Measurements from ENCODE around the gene ARHGAP45. TPM values are rescaled to one million over a fixed set of nuclear protein-coding genes. Genes with fewer than 3 reads are reported as not detected.

ARHGAP45 gene
- total and polyA plus RNA-seq, 2 of the 8 experiments (the other 6 are each of a cell fraction or from before 2014, with no cell fraction given), result 31.4 to 41.8 TPM

DNA sequence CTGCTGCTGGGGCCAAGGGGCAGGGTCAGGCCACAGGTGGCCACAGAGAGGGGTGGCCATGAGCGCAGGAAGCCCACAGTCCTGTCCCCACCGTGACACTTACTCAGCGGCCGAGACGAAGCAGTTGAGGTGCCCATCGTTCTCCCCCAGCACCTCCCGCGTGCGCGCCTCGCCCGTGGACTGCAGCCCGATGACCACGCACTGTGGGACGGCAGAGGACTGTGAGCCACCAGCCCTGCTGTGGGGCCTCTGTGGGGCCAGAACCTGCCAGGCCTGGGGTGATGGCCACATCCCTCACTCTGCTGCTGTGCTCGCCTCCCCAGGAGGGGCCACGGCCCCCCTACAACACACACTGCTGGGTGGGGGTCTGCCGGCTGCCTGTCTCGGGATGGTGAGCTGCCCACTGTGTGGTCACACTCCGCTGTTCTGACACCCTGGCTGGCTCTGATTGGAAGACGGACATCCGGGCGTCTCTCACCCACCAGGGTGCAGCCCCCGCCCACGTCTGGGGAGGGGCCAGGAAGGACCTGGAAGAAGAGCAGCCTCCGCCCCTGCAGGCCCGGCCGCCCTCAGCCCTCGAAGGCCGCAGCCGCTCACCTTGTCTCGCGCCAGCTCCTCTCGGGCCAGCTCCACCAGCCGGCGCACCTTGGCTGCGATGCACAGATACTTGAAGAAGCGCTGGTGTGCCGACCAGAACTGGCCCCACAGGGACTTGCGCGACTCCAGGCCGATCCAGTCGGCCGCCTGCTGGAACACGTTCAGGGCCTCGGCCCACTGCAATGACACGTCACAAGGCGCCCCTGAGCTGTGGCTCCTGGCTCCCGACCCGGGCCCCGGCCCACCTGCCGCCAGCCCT, 50.0 kb downstream of the ARHGAP45 start:
- POLR2A ChIA-PET (ENCODE audit: partially characterized antibody), result interaction anchor here (0.8 to 1.4 kb wide), 6 partner anchors 9 to 158 kb away, joined by 3 to 4 read pairs (median 3); partner anchors contain the start of genes FAM174C and GPX4
- no peaks in the 10 kb centered on the region for H3K9me3 ChIP-seq (ENCODE audit: insufficient read depth in 2 of 2, low read depth in 1 of 2, low read length in 1 of 2)
- TF ChIP-seq POLR2A (IDR thresholded peaks at IDR 0.05; ENCODE audit: control extremely low read depth in 1 of 2, low read depth in 2 of 2, low read length in 2 of 2) (no peak), CBX5 (IDR thresholded peaks at IDR 0.05; ENCODE audit: low read depth, low read length) (no peak), TBP (IDR thresholded peaks at IDR 0.05; ENCODE audit: low read depth, low read length) (no peak), TEAD4 (IDR thresholded peaks at IDR 0.05; ENCODE audit: low read depth, low read length) (no peak), NANOG (IDR thresholded peaks at IDR 0.05; ENCODE audit: insufficient read depth, low read depth, low read length, poor library complexity, severe bottlenecking) (no peak), ZNF274 (IDR thresholded peaks at IDR 0.05; ENCODE audit: borderline replicate concordance, extremely low read depth, low read length) (no peak), KDM5A (IDR thresholded peaks at IDR 0.05; ENCODE audit: low read length) (no peak), CEBPB (IDR thresholded peaks at IDR 0.05; ENCODE audit: low read depth, low read length) (no peak), TCF12 (IDR thresholded peaks at IDR 0.05; ENCODE audit: low read depth, low read length) (no peak), KDM4A (IDR thresholded peaks at IDR 0.05; ENCODE audit: low read depth, low read length, severe bottlenecking) (no peak), CREB1 (IDR thresholded peaks at IDR 0.05) (no peak)
- TF ChIP-seq, protein P1, sequence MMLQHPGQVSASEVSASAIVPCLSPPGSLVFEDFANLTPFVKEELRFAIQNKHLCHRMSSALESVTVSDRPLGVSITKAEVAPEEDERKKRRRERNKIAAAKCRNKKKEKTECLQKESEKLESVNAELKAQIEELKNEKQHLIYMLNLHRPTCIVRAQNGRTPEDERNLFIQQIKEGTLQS (IDR thresholded peaks at IDR 0.05; ENCODE audit: insufficient read depth, low read depth, low read length), result no peak

More for the DNA sequence above, 50.0 kb downstream of the ARHGAP45 start:
- H4K91ac ChIP-seq (replicated peaks; ENCODE audit: insufficient read length, low read length), result no peak overlapping the region
- no peak overlapping the region for H2BK20ac ChIP-seq (ENCODE audit: low read length)
- H3K4me3 ChIP-seq (ENCODE audit: extremely low read depth in 1 of 4, insufficient read depth in 2 of 4, low read depth in 3 of 4, low read length in 4 of 4), result no peak overlapping the region
- no peak for FAIRE-seq
- no peak overlapping the region for H2BK120ac ChIP-seq (replicated peaks; ENCODE audit: low read depth, low read length)
- 94% methylated on average over 52 of the region's 52 CpGs; no CpG with 5 or more reads in 1 of the 2 experiments for WGBS, 2 experiments (ENCODE audit: extremely low coverage in 1 of 2, insufficient coverage in 1 of 2, insufficient read length in 1 of 2, insufficient replicate concordance in 2 of 2, low coverage in 1 of 2, low lambda C conversion rate in 2 of 2, missing lambda C conversion rate in 1 of 2)
- no peaks in the 10 kb centered on the region for H3K23me2 ChIP-seq (ENCODE audit: low read depth, low read length)
- no peaks in the 10 kb centered on the region for H3K27me3 ChIP-seq (replicated peaks in 1 of 4; ENCODE audit: control insufficient read depth in 3 of 4, extremely low read depth in 1 of 4, insufficient read depth in 3 of 4, low read length in 3 of 4)
- no peak overlapping the region for H2BK12ac ChIP-seq (ENCODE audit: low read depth, low read length)
- H3K79me2 ChIP-seq (ENCODE audit: control insufficient read depth in 1 of 2, insufficient read depth in 2 of 2, low read length in 2 of 2), result no peaks in the 10 kb centered on the region
- no peaks in the 10 kb centered on the region for H3K79me1 ChIP-seq (ENCODE audit: low read depth, low read length)
- no peak for DNase-seq (ENCODE audit: low read depth in 1 of 2, low spot score in 2 of 2)
- H2BK5ac ChIP-seq (ENCODE audit: low read depth, low read length), result no peak overlapping the region; the same call in 1 of the 2 replicates
- CTCF ChIA-PET (ENCODE audit: partially characterized antibody), result interaction anchor here (0.6 to 1.4 kb wide), 8 partner anchors 10 to 128 kb away, joined by 3 to 5 read pairs (median 4); no protein-coding TSS in a partner anchor
- no peak overlapping the region for H2BK15ac ChIP-seq (ENCODE audit: low read length)
- H2AK5ac ChIP-seq (ENCODE audit: low read depth, low read length), result no peak overlapping the region
- H3K56ac ChIP-seq (replicated peaks; ENCODE audit: insufficient read length, low read depth, low read length), result no peak overlapping the region
- H3K4me2 ChIP-seq (ENCODE audit: insufficient read depth in 1 of 2, low read depth in 2 of 2, low read length in 2 of 2), result no peak overlapping the region
- peaks cover 0 to 50% (median 9%) of the 10 kb centered on the region in 4 experiments; a peak in 4 of 8 replicates for H3K36me3 ChIP-seq (ENCODE audit: control insufficient read depth in 2 of 4, insufficient read depth in 4 of 4, low read length in 3 of 4)
- H4K5ac ChIP-seq (ENCODE audit: insufficient read length, low read depth, low read length), result no peak overlapping the region
- no peak overlapping the region for H3K4ac ChIP-seq (replicated peaks; ENCODE audit: insufficient read length, low read depth, low read length)
- H4K8ac ChIP-seq (ENCODE audit: extremely low read depth, insufficient read depth, low read length), result peak overlapping the region; percentile 68; the same call in 1 of the 2 replicates
- H4K20me1 ChIP-seq (replicated peaks in 1 of 2; ENCODE audit: control insufficient read depth in 1 of 2, insufficient read depth in 2 of 2, low read length in 2 of 2), result peaks cover 2% of the 10 kb centered on the region in 2 experiments
- no peak overlapping the region for H3K18ac ChIP-seq (ENCODE audit: extremely low read depth, low read length)
- H3K9ac ChIP-seq (replicated peaks in 1 of 4; ENCODE audit: extremely low read depth in 1 of 4, low read depth in 3 of 4, low read length in 3 of 4), result no peak overlapping the region; a peak in 1 of 7 replicates
- peaks cover 0 to 2% (median under 1%) of the 10 kb centered on the region in 4 experiments; a peak in 5 of 7 replicates for H3K4me1 ChIP-seq (replicated peaks in 1 of 4; ENCODE audit: control insufficient read depth in 3 of 4, insufficient read depth in 4 of 4, low read length in 3 of 4)
- H3K27ac ChIP-seq (ENCODE audit: low read depth, low read length), result peak overlapping the region; percentile 35; the same call in 1 of the 2 replicates
- no peak overlapping the region for H2AFZ ChIP-seq (ENCODE audit: low read length)
- H3K14ac ChIP-seq (ENCODE audit: insufficient read length), result no peak overlapping the region
- H3K23ac ChIP-seq (ENCODE audit: insufficient read length), result no peak overlapping the region
